Activated CD4-positive, CD25-positive, alpha-beta regulatory T cell (primary cell): ENCODE measurements around the gene TSPAN16.
"Not testable (repeated sequence)": the region's sequence is repeated elsewhere in the genome, so short reads cannot be mapped to it uniquely, and the experiment has no call there.

ENCODE experiments used
- DNase-seq, 4 experiments: peaks; one replicate each; lab custom pipeline; 2025; lab: John Stamatoyannopoulos, UW

Gene TSPAN16

DNA sequence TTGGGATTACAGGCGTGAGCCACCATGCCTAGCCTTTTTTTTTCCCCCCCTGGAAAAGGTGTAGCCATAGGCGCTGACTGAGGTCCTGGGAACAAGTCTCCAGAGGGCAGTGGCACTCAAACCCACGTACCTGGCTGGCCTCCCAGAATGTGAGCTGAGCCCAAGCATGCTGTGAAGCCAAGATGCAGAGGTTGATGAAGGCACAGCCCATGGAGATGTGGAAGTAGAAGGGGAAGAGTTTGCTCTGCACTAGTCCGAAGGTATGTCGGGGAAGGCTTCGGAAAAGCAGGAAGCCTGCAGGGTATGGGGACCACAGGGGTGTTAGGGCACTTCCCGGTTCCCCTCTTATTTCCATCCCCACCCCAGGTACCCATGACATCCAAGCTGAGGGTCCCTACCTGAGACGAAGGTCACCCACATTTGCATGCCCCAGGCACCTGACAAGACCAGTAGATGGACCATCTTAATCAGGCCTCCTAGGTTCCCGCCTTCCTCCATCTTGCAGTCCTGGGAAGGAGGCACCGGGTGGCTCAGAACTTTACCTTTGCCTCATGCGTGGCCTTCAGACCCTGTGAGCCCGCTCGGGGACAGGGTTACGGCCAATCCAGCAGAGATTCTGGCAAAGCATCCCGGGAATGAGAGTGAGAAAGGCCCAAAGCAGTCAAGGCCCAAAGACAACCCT is 49.3 kb downstream of the TSPAN16 start:
- DNase-seq = no peak

DNA sequence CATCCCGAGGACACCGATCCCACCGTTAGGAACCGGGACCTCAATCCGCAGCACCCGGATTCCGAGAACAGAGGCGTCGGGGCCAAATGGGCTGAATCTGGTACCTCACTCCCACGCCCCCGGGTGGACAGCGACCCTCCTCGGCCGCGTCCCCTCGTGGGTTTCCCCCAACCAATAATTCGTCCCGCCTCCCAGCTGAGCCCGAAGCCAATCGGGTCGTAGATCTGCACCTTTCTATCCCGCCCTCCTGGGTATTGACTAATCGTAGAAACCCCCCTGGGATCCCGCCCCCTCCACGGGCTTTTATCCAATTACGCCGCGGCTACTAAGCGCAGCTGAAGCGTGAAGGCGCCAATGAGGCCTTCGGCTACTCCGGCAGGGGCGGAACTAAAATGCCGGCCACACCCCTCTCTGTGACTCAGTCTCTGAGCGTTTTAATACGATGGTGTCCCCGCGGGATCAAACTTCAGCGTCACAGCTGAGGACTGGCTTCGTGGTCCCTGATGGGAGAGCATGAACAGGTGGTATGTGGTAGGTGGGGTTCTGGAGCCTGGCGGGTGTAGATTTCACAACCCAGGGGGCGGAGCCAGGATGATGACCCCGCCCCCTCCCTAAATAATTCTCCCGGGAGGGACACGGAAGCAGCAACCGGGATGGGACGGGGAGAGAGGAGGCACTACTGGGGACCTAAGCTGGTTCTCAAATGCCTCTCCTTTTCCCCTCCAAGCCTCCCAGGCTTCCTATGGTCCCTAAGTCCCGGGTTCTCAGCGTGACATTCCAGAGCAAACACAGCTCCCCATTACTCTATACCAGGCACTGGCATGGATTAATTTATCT is 50.4 kb downstream of the TSPAN16 start, which contains the start of the genes CCDC159 and TMEM205:
CCDC159 (plus strand) TSS at position 416 of the 837 bp plus-strand sequence; CDS start at position 504, 88 bp downstream.
TMEM205 (minus strand) TSS at position 165 of the 837 bp plus-strand sequence. CDS start 649 bp downstream, outside the sequence.
- DNase-seq = peak; percentile 95 to 97 (median 96)

DNA sequence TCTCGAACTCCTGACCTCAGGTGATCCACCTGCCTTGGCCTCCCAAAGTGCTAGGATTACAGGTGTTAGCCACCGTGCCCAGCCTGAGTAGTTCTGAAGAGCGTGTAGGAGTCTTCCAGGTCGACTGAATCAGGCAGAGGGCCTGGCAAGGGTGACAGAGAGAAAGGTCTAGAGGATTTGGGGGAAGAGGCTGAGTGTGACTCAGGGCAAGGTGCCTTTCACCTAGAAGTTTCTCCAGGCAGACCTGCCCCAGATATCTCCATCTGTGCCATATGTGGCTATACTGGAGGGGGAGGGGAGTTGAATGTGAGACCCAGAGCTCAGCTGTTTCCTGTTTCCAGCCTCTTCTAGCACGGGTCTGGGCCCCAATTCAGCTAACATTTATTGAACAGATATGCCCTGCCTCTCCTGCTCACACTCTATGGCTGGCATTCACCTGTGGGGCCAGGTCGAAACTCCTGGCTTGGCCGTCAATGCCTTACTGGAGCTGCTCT is 51.6 kb downstream of the TSPAN16 start:
- no peak for DNase-seq

DNA sequence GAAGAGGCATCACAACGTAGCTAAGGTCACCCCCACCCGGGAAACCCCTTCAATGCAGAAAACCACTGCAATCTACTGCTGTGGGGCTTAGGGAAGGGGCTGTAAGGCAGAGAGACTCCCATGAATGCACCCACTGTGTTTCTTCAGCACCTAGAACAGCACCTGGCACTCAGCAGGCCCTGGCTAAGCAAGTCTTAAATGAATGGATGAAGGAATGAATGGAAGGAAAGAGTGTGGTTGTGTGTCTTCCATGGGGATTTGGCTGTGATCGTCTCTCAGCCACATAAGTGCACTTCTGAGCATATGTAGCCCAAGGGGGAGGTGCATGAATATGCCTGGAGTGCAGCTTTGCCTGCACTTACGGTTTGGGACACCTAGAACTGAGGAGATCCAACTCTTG is 53.2 kb downstream of the TSPAN16 start:
- no peak for DNase-seq

DNA sequence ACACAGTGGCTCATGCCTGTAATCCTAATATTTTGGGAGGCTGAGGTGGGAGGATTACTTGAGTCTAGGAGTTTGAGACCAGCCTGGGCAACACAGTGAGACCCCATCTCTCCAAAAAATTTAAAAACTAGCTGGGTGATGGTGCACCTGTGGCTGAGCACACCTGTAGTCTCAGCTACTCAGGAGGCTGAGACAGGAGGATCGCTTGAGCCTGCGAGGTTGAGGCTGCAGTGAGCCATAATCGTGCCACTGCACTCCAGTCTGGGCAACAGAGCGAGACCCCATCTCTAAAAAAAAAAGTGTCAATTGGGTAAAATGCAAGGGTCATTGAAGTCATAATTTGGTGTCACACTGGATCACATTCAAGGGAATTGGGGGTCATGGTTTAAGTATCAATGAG is 58.1 kb downstream of the TSPAN16 start:
- not testable (repeated sequence) for DNase-seq

DNA sequence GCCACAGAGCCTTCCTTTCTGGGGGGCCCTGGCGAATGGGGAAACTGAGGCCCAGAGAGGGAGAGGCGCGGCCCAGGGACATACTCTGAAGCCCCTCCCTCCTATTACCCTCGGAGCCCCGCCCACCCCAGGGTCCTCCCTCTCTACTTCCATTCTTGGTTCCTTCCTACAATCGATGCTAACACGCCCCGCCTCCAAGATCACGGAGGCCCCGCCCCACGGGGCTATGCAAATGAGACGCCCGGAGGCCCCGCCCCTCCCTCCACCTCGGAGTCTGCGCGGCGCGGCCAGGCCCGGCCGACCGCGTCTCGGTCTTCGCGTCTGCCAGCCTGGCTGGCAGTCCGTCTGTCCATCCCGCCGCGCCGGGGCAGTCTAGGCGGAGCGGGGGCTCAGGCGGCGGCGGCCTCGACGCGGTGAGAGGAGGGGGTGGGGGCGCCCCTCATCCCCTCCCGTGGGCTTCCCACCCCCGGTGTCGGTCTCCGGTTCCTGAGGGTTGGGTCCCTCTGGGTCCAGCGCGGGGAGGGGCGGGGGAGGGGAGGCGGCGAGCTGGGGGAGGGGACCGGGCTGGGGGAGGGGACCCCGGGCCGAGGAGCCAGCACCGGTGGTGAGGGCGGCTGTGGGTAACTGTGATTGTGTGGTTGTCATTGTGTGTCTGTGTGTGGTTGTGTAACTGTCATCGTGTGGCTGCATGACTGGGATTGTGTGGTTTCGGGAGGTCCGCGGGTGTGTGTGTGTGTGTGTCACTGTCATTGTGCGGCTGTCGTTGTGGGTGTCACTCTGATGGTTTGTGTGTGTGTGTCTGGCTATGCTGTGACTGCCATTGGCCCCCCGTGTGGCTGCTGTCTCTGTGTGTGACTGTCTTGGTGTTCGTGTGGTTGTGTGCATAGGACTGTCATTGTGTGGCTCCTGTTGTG is 59.5 kb downstream of the TSPAN16 start, which contains the start of gene PLPPR2:
PLPPR2 (plus strand) TSS at position 273 of the 914 bp plus-strand sequence. CDS start 2,242 bp downstream, outside the sequence.
- peak; percentile 68 to 70 (median 69) for DNase-seq

DNA sequence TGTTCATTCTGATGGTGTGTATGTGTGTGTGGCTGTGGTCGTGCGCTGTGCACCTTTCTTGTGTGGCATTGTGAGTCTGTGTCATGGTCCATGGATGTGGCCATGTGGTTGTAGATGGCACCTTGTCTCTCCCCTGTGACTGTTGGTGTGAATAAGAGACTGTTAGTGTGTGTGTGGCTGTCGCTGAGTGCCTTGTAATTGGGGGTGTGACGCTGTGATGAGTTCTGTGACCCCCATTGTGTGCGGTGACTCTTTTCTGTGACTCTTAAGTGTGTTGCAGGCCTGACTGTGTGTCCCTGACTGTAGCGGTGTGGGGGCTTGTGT is 60.1 kb downstream of the TSPAN16 start:
- DNase-seq = no peak

DNA sequence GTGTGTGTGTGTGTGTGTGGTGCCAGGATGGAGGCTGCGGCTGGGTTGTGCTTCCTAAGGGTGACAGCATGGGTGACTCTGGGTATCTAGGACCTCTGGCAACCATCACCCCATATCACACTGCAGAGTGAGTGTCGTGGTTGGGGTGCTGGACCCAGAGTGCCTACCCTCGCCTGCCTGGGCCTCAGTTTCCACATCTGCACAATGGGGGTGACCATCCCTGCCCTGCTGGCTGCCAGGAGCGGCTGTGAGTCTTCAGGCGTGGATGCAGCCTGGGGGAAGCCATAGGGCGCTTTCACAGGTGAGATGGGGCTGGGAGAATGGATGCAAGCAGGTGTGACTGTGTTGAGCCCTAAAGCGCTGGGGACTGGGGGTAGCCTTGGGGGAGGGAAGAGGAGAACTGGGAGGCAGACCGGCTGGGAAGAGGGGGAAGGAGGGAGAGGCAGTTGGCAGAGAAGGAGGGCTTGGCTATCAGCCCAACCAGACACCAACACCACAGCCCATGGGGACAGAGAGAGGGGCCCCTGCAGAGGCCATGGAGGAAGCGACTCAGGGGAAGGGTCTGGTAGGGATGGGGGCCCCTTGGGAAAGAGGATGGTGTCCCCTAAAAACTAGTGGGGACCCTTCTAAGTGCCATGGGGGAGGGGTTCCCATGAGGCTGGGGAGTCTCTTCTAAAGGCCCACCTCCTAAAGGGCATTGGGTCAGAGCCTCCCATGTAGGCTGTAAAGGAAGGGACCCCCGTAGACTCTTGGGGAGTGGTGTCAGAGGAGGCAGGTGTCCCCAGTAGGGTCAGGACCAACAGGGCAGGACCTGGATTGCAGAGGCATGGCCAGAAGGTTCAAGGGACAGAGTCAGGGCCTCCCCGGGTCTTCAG is 61.0 kb downstream of the TSPAN16 start:
- no peak for DNase-seq

DNA sequence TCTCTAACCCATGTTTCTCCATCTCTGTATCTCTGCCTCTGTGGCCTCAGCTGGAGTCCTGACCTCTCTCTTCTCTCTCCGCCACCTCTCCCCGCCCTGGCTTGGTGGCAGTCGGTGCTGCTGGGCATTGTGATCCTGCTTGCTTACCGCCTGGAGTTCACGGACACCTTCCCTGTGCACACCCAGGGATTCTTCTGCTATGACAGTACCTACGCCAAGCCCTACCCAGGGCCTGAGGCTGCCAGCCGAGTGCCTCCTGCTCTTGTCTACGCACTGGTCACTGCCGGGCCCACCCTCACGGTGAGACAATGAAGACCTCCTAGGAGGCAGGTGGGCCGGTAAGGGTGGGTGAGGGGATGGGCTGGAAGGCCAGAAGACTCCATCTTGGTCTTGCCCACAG is 63.5 kb downstream of the TSPAN16 start:
- DNase-seq = no peak

DNA sequence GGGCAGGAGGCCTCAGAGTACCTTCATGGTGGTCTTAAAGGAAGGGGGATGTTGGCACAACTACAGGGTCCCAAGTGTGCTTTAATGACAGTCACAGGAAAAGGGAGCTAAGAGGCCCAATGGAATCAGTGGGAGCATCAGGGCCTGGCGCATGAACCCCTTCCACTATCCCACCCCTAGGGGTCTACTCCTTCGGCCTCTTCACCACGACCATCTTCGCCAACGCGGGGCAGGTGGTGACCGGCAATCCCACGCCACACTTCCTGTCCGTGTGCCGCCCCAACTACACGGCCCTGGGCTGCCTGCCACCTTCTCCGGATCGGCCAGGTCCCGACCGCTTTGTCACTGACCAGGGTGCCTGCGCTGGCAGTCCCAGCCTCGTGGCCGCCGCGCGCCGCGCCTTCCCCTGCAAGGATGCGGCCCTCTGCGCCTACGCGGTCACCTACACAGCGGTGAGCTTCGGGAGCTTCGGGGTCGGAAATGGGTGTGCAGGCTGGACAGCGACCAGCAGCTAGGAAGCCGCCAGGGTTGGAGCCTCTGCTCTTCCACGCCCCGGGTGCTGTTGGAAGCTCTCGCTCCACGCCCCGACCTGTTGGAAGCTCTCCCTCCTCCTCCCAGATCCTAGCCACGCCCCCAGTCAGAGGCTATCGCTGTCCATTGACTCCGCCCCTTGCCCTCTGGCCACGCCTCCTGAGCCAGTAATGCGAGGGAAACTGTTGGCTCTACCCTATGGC is 65.2 kb downstream of the TSPAN16 start:
- DNase-seq = no peak

DNA sequence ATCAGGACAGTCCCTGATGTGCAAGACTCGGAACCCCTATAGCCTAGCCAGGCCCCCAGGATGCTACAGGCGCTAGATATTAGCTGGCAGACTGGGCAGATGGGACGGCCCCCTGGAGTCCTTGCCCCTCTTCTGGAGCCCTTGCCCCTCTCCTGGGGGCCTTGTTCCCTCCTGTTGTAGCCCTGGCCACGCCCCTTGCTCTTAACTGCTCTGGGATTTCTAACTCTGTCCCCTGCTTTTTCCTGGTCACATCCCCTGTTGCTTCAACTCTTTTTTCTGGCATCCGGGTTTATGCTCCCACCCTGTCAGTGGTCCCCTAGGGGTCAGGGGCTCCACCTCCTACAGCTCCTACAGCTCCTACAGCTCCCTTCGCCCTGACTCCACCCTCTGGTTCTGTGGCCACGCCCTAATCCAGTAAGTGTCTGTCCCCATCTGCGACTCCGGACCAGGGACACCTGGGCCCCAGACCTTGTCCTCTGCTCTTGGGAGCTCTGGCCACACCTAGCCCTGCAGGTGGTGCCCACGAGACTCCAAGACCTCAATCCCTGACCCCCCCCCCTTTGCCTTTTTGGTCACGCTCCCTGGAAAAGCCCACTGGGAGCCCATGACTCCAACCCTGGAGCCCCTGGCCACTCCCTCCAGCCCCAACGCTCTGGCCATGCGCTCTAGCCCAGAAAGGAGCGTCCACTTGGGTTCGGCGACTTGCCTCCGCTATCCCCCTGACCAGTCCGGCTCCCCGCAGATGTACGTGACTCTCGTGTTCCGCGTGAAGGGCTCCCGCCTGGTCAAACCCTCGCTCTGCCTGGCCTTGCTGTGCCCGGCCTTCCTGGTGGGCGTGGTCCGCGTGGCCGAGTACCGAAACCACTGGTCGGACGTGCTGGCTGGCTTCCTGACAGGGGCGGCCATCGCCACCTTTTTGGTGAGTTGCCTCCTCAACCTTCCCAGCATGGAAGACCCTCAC is 66.1 kb downstream of the TSPAN16 start:
- no peak for DNase-seq

DNA sequence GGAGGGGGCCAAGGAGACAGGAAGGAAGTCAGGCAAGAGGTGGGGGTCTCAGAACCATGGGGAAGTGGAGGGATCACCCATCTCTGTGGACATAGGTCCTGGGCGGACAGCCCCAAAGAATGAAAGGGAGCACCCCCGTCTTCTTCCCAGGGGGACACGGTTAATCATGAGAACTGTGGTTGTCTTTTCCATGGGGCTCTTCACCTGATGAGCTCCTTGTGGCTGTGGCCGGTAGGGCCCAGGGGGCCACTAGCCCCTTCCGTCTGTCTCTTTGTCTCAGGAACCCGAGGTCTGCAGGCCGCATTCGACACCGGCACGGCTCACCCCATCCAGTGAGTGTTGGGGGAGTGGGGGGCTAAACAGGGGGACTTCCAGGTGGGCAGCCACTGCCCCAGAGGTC is 67.9 kb downstream of the TSPAN16 start:
- no peak for DNase-seq

DNA sequence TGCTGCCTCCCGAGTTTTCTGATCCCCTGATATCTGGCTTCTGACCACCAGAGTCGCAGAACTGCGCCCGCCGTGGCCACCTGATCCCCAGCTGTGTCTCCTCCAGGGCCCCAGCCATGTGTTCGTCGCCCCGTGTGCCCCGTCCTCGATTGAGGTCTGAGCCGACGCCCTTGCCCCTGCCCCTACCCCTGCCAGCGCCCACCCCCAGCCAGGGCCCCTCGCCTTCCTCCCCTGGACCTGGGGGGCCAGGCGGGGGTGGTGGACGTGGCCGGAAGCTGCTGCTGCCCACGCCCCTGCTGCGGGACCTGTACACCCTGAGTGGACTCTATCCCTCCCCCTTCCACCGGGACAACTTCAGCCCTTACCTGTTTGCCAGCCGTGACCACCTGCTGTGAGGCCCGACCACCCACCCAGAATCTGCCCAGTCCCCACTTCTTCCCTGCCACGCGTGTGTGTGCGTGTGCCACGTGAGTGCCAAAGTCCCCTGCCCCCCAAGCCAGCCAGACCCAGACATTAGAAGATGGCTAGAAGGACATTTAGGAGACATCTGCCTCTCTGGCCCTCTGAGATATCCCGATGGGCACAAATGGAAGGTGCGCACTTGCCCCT is 68.4 kb downstream of the TSPAN16 start:
- DNase-seq = no peak

DNA sequence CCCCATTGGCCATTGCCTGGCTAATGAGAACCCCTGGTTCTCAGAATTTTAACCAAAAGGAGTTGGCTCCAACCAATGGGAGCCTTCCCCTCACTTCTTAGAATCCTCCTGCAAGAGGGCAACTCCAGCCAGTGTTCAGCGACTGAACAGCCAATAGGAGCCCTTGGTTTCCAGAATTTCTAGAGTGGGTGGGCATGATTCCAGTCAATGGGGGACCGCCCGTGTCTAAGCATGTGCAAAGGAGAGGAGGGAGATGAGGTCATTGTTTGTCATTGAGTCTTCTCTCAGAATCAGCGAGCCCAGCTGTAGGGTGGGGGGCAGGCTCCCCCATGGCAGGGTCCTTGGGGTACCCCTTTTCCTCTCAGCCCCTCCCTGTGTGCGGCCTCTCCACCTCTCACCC is 69.0 kb downstream of the TSPAN16 start:
- DNase-seq = no peak
